ENCODE measurements around the gene FAM117A.

Gene FAM117A

GRCh38 chr17:49707246-49707607 lies 56.7 kb downstream of the FAM117A start:
- peak; percentile 12 for DNase-seq

GRCh38 chr17:49705254-49705653 lies 58.7 kb downstream of the FAM117A start:
- no peak for DNase-seq

GRCh38 chr17:49703557-49704277 lies 60.2 kb downstream of the FAM117A start:
- peak; percentile 36 for DNase-seq

GRCh38 chr17:49700960-49701359 lies 63.0 kb downstream of the FAM117A start:
- DNase-seq = no peak

- no peak for DNase-seq
Observed at GRCh38 chr17:49699966-49700575, 63.9 kb downstream of the FAM117A start.

GRCh38 chr17:49698005-49698404 lies 65.9 kb downstream of the FAM117A start:
- DNase-seq = no peak

GRCh38 chr17:49696233-49696761 lies 67.6 kb downstream of the FAM117A start:
- DNase-seq = no peak

GRCh38 chr17:49695698-49696232 lies 68.2 kb downstream of the FAM117A start:
- DNase-seq = no peak

- DNase-seq = peak; percentile 28
Observed at GRCh38 chr17:49694847-49695697, 68.9 kb downstream of the FAM117A start.

GRCh38 chr17:49692751-49693150 lies 71.2 kb downstream of the FAM117A start:
- no peak for DNase-seq

- DNase-seq = no peak
Observed at GRCh38 chr17:49691677-49692191, 72.2 kb downstream of the FAM117A start.

- DNase-seq = peak; percentile 37
Observed at GRCh38 chr17:49691086-49691676, 72.8 kb downstream of the FAM117A start.

- no peak for DNase-seq
Observed at GRCh38 chr17:49690256-49690655, 73.7 kb downstream of the FAM117A start.

GRCh38 chr17:49688848-49689247 lies 75.1 kb downstream of the FAM117A start:
- no peak for DNase-seq

GRCh38 chr17:49687878-49688491 lies 75.9 kb downstream of the FAM117A start:
- DNase-seq = peak; percentile 55

GRCh38 chr17:49681106-49681979 lies 82.6 kb downstream of the FAM117A start:
- DNase-seq = no peak

- DNase-seq = no peak
Observed at GRCh38 chr17:49680314-49680713, 83.6 kb downstream of the FAM117A start.

- peak; percentile 99 for DNase-seq
Observed at GRCh38 chr17:49677933-49678847, 85.7 kb downstream of the FAM117A start, which contains the start of gene SPOP. TSS of gene SPOP (minus strand) at chr17:49678097. CDS start at chr17:49622810, 55,287 bp downstream.

GRCh38 chr17:49677134-49677932 lies 86.6 kb downstream of the FAM117A start:
- DNase-seq = peak; percentile 94

Data from EL (cell line).